Measurements from ENCODE around the gene ESD.

ESD gene

DNA sequence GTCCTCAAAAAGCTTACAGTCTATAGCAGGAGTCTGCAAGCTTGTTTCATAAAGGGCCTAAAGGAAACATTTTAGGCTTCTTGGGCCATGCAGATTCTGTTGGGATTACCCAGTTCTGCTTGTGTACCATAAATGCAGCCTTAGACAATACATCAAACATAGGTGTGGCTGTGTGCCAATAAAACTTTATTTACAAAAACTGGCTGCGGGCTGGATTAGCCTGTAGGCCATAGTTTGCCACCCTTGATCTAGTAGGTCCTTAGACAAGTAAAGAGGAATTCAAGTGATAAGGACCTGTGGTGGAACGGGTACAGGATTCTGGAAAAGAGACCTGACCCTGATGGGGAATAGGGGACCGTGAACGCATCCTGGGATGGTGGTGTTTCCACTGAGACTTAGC is 51.9 kb downstream of the ESD start:
- DNase-seq (ENCODE audit: low spot score): no peak

DNA sequence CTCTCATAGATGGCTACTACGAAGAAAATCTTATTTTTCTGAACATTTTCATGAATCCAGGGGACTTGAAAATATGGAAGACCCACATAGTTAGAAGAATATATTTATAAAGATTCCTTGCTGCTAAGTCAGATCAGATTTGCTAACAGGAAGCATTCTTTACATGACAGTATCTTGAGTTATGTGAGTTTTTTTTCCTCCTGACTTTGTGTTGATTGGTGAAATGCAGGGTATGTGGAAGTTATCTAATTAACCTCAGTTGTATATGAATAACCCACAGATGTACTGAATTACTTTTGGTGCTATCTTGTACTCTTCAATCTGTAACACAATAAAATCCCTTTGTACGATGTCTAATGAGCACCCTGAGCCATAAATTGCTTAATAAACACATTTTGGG is 53.8 kb downstream of the ESD start:
- DNase-seq (ENCODE audit: low spot score): no peak

DNA sequence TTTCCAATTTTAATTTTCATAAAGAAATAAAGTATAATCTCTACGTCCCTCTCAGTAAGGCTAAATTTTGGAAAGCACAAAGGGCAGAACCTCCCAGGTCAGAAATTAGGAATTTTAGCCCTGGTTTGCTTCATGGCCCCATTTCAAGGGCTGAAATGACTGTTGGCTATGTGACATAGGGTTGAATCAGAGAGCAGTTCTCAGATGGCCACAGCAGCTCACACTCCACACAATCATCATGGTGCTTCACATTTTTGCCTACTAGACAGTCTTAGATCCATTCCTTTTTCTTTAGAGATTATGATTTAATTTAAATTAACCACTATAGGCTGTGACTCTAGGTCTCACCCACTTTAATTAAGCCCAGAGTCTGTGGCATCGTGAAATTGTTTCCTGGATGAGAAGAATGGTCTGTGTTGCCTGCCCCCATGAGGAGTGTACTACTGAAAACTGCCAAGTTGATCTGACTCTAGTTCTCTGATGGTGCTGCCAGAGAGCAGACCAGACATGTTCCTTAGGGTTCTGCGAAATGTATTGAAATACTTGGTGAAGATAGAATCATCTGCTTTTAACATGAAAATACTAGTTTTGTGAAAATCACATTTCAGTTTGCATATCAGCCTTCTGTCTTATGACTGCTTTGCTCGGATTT is 57.4 kb downstream of the ESD start:
- DNase-seq (ENCODE audit: low spot score): no peak

DNA sequence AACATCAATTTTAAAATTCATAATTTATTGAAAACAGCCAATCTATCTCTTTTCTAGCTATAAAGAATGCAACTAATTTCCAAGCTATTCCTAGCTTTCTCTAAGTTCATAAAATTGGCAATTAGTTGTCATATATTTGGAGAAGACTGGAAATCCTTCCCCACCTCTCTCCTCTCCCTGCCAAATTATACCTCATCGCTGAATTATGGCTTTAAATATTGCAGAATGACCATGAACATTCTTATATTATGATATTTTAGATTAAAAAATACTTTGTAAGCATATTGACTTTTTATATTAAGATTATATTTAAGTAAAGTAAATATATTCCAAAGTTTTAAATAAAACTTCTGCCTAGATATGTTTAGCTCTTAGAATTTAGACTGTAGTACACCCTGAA is 58.2 kb downstream of the ESD start:
- no peak for DNase-seq (ENCODE audit: low spot score)

DNA sequence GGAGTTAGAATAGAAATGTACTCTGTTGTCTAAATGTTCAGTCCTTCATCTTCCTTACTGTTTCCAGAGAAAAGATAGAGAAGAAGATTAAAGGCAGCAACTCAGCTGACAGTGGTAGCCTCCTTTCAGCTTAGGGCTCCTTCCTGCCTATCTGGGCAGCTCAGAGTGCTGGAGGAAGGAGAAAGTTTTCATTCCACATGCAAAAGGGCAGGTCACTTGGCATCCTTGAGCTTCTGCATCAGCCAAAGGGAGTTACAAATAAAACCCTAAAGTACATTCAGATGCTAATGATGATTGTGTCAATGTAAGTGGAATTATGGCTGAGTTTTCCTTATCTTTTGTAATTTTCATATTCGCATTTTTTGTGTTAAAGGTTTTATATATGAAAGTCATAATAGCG is 58.9 kb downstream of the ESD start:
- no peak for DNase-seq (ENCODE audit: low spot score)

DNA sequence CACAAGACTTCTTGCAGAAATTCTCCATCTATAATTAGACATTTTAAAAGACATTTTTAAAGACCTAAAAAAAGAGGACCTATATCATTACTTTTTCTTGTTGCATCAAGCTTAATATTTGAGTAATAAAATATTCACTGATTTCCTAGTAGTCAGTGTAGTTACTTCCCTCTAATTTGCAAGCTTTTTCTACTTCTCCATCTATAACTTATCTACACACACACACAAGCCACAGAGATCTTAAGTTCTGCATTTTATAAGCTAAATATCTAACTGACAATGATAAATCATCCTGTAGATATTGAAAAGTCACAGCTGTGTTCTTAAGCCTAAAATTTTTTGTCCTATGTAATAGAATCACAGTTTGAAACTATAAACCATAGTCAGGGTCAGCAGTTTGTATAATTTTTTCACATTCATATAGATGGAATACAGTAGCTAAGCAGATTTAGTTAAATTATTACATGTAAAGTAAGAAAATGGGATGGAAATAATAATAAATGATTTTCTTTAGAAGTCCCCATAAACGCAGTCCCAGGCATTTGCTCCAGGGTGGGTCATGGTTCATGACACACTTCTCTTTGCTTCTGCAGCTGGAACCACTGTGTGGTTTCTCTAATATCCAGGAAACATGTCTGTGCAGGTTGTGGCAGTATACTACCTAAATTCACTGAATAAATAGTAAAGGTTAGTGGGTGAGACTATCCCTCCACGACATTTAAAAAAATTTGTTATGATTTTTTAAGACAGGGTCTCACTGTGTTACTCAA is 60.2 kb downstream of the ESD start:
- DNase-seq (ENCODE audit: low spot score): no peak

DNA sequence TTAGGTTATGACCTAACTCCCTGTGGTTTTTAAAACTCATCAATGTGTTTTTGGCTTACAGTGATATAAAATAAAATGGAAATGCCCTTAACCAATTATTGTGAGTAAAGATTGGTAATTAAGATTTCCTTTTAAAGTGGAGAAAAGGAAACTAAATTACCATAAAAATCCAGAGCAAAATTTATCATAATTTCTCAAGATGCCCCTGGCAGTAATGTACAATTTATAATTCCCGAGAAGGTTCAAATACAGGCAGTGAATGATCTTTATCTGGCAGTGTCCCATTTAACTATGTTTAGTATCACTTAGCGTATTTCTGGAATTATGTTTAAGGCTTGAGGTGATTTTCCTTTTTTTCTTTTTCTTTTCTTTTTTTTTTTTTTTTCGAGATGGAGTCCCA is 61.5 kb downstream of the ESD start:
- DNase-seq (ENCODE audit: low spot score): no peak

DNA sequence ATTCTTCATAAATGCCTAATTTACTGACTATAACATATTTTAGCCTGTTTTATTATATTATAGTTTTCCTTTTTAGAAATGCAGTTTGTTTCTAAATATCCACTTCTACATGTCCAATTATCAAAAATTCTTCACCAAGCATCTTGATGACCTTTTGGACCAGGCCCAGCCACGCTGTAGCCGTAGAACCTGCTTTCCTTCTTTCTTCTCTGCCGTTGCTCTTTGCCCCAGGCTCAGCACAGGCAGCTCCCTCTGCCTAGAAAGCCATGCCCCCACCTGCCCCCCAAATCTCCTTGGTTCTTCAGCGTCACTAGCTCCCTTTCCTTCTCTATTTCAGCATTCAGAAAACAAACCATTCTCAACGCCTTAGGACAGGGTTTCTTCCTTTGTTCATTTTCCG is 65.4 kb downstream of the ESD start:
- DNase-seq (ENCODE audit: low spot score): no peak

DNA sequence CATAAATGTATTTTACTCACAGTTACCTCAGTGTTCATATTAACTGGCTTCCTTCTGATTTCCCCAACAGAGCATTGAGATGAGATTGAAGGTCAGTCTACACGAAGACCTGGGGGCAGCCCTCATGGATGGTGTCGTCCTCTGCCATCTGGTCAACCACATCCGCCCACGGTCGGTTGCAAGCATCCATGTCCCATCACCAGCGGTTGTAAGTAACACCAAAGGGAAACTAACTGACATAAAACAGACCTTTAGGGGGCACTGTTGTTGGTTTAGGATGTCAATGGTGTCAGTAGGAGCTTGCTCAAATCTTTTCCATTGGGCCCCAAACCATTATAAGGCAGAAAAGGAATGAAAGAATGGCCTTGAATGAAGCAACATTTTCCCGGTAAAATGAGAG is 68.2 kb downstream of the ESD start:
- DNase-seq (ENCODE audit: low spot score): peak; percentile 10

DNA sequence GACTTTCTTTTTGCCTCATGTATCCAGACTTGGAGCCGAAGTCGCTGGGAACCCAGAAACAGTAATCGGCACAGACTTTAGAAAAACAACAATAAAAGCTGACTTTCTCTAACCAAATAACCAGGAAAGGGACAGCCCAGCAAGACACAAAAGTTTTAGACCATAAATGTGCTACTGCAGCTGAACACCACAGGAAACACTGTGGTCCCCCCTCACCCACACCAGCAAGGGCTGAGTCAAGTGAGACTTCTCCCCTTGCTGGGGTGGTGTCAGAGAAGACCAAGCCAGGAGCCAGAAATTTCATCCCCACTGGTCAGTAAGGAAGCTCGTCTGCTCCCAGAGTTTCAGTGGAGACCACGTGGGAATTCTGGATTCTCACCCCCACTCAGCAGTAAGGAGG is 70.6 kb downstream of the ESD start:
- DNase-seq (ENCODE audit: low spot score): no peak
